ENCODE results near the gene FBXO40. TPM values are rescaled to one million over a fixed set of nuclear protein-coding genes. Genes with fewer than 3 reads are reported as not detected.

Gene FBXO40
- total and polyA plus RNA-seq, 3 experiments from 2014 or later, result not detected

GRCh38 chr3:121627211-121627610, 34.0 kb downstream of the FBXO40 start:
- CTCF ChIA-PET, result no interaction called here
- H3K27ac Mint-ChIP-seq, result no peak overlapping the region
- Histone ChIP-seq H3K4me1 (ENCODE audit: insufficient read depth, low read length) (no peaks in the 10 kb centered on the region), H3K36me3 (ENCODE audit: insufficient read depth, low read length) (peaks cover 12% of the 10 kb centered on the region), H3K9me3 (ENCODE audit: low read length) (no peaks in the 10 kb centered on the region), H3K27me3 (ENCODE audit: insufficient read depth, low read length, poor library complexity, severe bottlenecking) (no peaks in the 10 kb centered on the region), H3K4me3 (ENCODE audit: low read length) (no peak overlapping the region), H3K27ac (ENCODE audit: low read depth, low read length) (no peak overlapping the region)
- POLR2A ChIA-PET, result no interaction called here
- H3K4me1 Mint-ChIP-seq, result peaks cover 0 to 2% (median 0%) of the 10 kb centered on the region in 3 donors
- H3K27me3 Mint-ChIP-seq, result no peaks in the 10 kb centered on the region
- no peak for DNase-seq
- peaks cover 12 to 36% (median 25%) of the 10 kb centered on the region in 3 donors for H3K36me3 Mint-ChIP-seq
- no peaks in the 10 kb centered on the region for H3K9me3 Mint-ChIP-seq
- H3K4me3 Mint-ChIP-seq, result no peak overlapping the region

GRCh38 chr3:121627622-121628021, 34.4 kb downstream of the FBXO40 start:
- peaks cover 12 to 40% (median 29%) of the 10 kb centered on the region in 3 donors for H3K36me3 Mint-ChIP-seq
- no peak overlapping the region for H3K27ac Mint-ChIP-seq
- H3K27me3 Mint-ChIP-seq, result no peaks in the 10 kb centered on the region
- H3K9me3 ChIP-seq (ENCODE audit: low read length), result no peaks in the 10 kb centered on the region
- peaks cover 0 to 2% (median 0%) of the 10 kb centered on the region in 3 donors for H3K4me1 Mint-ChIP-seq
- no peak overlapping the region for H3K4me3 ChIP-seq (ENCODE audit: low read length)
- H3K36me3 ChIP-seq (ENCODE audit: insufficient read depth, low read length), result peaks cover 13% of the 10 kb centered on the region
- no peaks in the 10 kb centered on the region for H3K4me1 ChIP-seq (ENCODE audit: insufficient read depth, low read length)
- H3K4me3 Mint-ChIP-seq, result no peak overlapping the region
- H3K9me3 Mint-ChIP-seq, result no peaks in the 10 kb centered on the region
- ChIA-PET POLR2A (no interaction called here), CTCF (no interaction called here)
- no peak for DNase-seq
- no peaks in the 10 kb centered on the region for H3K27me3 ChIP-seq (ENCODE audit: insufficient read depth, low read length, poor library complexity, severe bottlenecking)
- H3K27ac ChIP-seq (ENCODE audit: low read depth, low read length), result no peak overlapping the region

DNA sequence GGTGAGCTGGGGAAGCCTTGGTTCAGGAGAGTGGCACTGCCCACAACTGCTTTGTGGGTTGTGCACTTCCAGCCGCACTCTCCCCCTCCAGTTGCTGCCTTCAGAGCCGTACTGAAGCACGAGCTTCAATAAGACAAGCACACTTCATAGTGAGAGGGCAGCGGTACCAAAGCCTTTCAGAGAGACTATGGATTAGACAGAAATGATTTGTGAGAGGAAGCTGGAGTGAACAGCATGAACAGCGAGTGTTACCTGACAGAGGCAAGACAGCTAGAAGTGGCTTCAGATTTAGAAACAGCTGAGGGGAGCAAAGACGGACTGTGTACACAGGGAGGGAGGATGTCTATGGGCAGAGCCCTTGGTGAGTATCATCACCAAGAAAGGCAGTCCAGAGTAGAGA, 36.4 kb downstream of the FBXO40 start:
- ChIA-PET POLR2A (no interaction called here), CTCF (interaction anchor here (1.4 kb wide), 1 partner anchor 11 kb away, joined by 3 read pairs; no protein-coding TSS in a partner anchor)
- H3K27ac ChIP-seq (ENCODE audit: low read depth, low read length), result no peak overlapping the region
- Mint-ChIP-seq H3K4me3 (no peak overlapping the region), H3K9me3 (no peaks in the 10 kb centered on the region), H3K36me3 (peaks cover 19 to 60% (median 40%) of the 10 kb centered on the region in 3 donors), H3K27me3 (no peaks in the 10 kb centered on the region), H3K27ac (peak overlapping the region in 5 of 8 donors; percentile 24 to 75 (median 39)), H3K4me1 (peaks cover 0 to 6% (median 2%) of the 10 kb centered on the region in 3 donors)
- no peak overlapping the region for H3K4me3 ChIP-seq (ENCODE audit: low read length)
- no peak for DNase-seq
- H3K36me3 ChIP-seq (ENCODE audit: insufficient read depth, low read length), result peaks cover 30% of the 10 kb centered on the region
- H3K4me1 ChIP-seq (ENCODE audit: insufficient read depth, low read length), result no peaks in the 10 kb centered on the region
- H3K9me3 ChIP-seq (ENCODE audit: low read length), result no peaks in the 10 kb centered on the region
- H3K27me3 ChIP-seq (ENCODE audit: insufficient read depth, low read length, poor library complexity, severe bottlenecking), result no peaks in the 10 kb centered on the region

- peak overlapping the region in 4 of 8 donors; percentile 5 to 75 (median 31) for H3K27ac Mint-ChIP-seq
- Histone ChIP-seq H3K4me3 (ENCODE audit: low read length) (no peak overlapping the region), H3K36me3 (ENCODE audit: insufficient read depth, low read length) (peaks cover 38% of the 10 kb centered on the region), H3K4me1 (ENCODE audit: insufficient read depth, low read length) (no peaks in the 10 kb centered on the region), H3K9me3 (ENCODE audit: low read length) (no peaks in the 10 kb centered on the region), H3K27ac (ENCODE audit: low read depth, low read length) (no peak overlapping the region), H3K27me3 (ENCODE audit: insufficient read depth, low read length, poor library complexity, severe bottlenecking) (no peaks in the 10 kb centered on the region)
- H3K4me1 Mint-ChIP-seq, result peaks cover 0 to 6% (median 2%) of the 10 kb centered on the region in 3 donors
- H3K9me3 Mint-ChIP-seq, result no peaks in the 10 kb centered on the region
- POLR2A ChIA-PET, result interaction anchor here (0.6 kb wide), 1 partner anchor 1166 kb away, joined by 4 read pairs; no protein-coding TSS in a partner anchor
- no peak overlapping the region for H3K4me3 Mint-ChIP-seq
- no peaks in the 10 kb centered on the region for H3K27me3 Mint-ChIP-seq
- H3K36me3 Mint-ChIP-seq, result peaks cover 20 to 67% (median 42%) of the 10 kb centered on the region in 3 donors
- no peak for DNase-seq
- CTCF ChIA-PET, result no interaction called here
Observed at GRCh38 chr3:121630355-121630754, 37.2 kb downstream of the FBXO40 start.

DNA sequence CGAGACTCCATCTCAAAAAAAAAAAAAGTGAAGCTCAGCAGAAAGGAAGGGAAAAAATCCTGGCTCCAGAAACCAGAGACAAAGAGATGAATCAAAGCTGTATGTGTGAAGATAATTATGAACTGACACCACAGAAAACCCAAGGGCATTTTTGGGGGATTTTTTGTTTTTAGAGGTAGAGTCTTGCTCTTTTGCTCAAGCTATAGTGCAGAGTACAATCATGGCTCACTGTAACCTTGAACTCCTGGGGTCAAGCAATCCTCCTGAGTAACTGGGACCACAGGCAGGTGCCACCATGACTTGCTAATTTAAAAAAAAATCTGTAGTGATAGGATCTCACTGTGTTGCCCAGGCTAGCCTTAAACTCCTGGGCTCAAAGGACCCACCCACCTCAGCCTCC, 44.7 kb downstream of the FBXO40 start:
- H3K27ac Mint-ChIP-seq, result peak overlapping the region in 2 of 8 donors; percentile 77 to 91

DNA sequence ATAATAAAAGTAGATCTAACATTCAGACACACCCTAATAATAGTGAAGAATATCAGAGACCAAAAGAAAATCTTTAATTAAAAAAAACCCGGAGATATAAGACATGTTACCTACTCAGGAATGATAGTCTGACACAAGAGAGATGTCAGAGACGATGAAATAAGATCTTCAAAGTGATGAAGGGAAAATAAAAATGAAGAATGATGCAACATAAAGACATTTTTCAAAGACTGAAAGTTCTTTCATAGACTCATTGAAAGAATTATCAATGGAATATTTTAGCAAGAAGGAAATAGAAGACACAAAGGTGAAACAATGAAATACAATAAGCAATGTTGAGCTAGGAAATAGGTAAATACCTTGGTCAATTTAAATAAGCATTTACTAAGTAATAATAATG, 47.9 kb downstream of the FBXO40 start:
- no peaks in the 10 kb centered on the region for H3K9me3 Mint-ChIP-seq
- CTCF ChIA-PET, result no interaction called here
- Histone ChIP-seq H3K4me3 (ENCODE audit: low read length) (no peak overlapping the region), H3K9me3 (ENCODE audit: low read length) (no peaks in the 10 kb centered on the region), H3K4me1 (ENCODE audit: insufficient read depth, low read length) (no peaks in the 10 kb centered on the region), H3K27me3 (ENCODE audit: insufficient read depth, low read length, poor library complexity, severe bottlenecking) (no peaks in the 10 kb centered on the region), H3K27ac (ENCODE audit: low read depth, low read length) (no peak overlapping the region), H3K36me3 (ENCODE audit: insufficient read depth, low read length) (peaks cover 72% of the 10 kb centered on the region)
- peaks cover 18 to 92% (median 49%) of the 10 kb centered on the region in 3 donors for H3K36me3 Mint-ChIP-seq
- POLR2A ChIA-PET, result no interaction called here
- peak overlapping the region in 1 of 8 donors; percentile 7 for H3K27ac Mint-ChIP-seq
- no peak for DNase-seq
- peaks cover 18 to 25% (median 18%) of the 10 kb centered on the region in 3 donors for H3K4me1 Mint-ChIP-seq
- H3K4me3 Mint-ChIP-seq, result no peak overlapping the region
- H3K27me3 Mint-ChIP-seq, result no peaks in the 10 kb centered on the region

More for the DNA sequence above, 44.7 kb downstream of the FBXO40 start:
- Mint-ChIP-seq H3K27me3 (no peaks in the 10 kb centered on the region), H3K4me3 (no peak overlapping the region), H3K4me1 (peaks cover 12 to 28% (median 18%) of the 10 kb centered on the region in 3 donors), H3K9me3 (no peaks in the 10 kb centered on the region), H3K36me3 (peaks cover 32 to 97% (median 47%) of the 10 kb centered on the region in 3 donors)
- CTCF ChIA-PET, result no interaction called here
- POLR2A ChIA-PET, result no interaction called here
- H3K36me3 ChIP-seq (ENCODE audit: insufficient read depth, low read length), result peaks cover 75% of the 10 kb centered on the region
- H3K27me3 ChIP-seq (ENCODE audit: insufficient read depth, low read length, poor library complexity, severe bottlenecking), result no peaks in the 10 kb centered on the region
- no peak overlapping the region for H3K27ac ChIP-seq (ENCODE audit: low read depth, low read length)
- H3K4me3 ChIP-seq (ENCODE audit: low read length), result no peak overlapping the region
- H3K9me3 ChIP-seq (ENCODE audit: low read length), result no peaks in the 10 kb centered on the region
- H3K4me1 ChIP-seq (ENCODE audit: insufficient read depth, low read length), result no peaks in the 10 kb centered on the region
- no peak for DNase-seq

- Mint-ChIP-seq H3K9me3 (no peaks in the 10 kb centered on the region), H3K4me3 (no peak overlapping the region), H3K4me1 (peaks cover 23 to 32% (median 25%) of the 10 kb centered on the region in 3 donors), H3K36me3 (peaks cover 11 to 84% (median 42%) of the 10 kb centered on the region in 3 donors), H3K27ac (peak overlapping the region in 3 of 8 donors; percentile 1 to 64 (median 43)), H3K27me3 (no peaks in the 10 kb centered on the region)
- ChIA-PET CTCF (no interaction called here), POLR2A (interaction anchor here (0.7 kb wide), 1 partner anchor 107 kb away, joined by 5 read pairs; no protein-coding TSS in a partner anchor)
- no peak overlapping the region for H3K27ac ChIP-seq (ENCODE audit: low read depth, low read length)
- no peaks in the 10 kb centered on the region for H3K27me3 ChIP-seq (ENCODE audit: insufficient read depth, low read length, poor library complexity, severe bottlenecking)
- H3K4me3 ChIP-seq (ENCODE audit: low read length), result no peak overlapping the region
- H3K9me3 ChIP-seq (ENCODE audit: low read length), result no peaks in the 10 kb centered on the region
- no peak for DNase-seq
- H3K4me1 ChIP-seq (ENCODE audit: insufficient read depth, low read length), result no peaks in the 10 kb centered on the region
- H3K36me3 ChIP-seq (ENCODE audit: insufficient read depth, low read length), result peaks cover 55% of the 10 kb centered on the region
Observed at GRCh38 chr3:121642601-121643314, 49.6 kb downstream of the FBXO40 start.

GRCh38 chr3:121645054-121645453, 51.9 kb downstream of the FBXO40 start:
- H3K9me3 Mint-ChIP-seq, result no peaks in the 10 kb centered on the region
- Histone ChIP-seq H3K4me3 (ENCODE audit: low read length) (no peak overlapping the region), H3K9me3 (ENCODE audit: low read length) (no peaks in the 10 kb centered on the region), H3K27ac (ENCODE audit: low read depth, low read length) (no peak overlapping the region), H3K4me1 (ENCODE audit: insufficient read depth, low read length) (peaks cover 12% of the 10 kb centered on the region), H3K27me3 (ENCODE audit: insufficient read depth, low read length, poor library complexity, severe bottlenecking) (no peaks in the 10 kb centered on the region), H3K36me3 (ENCODE audit: insufficient read depth, low read length) (peaks cover 46% of the 10 kb centered on the region)
- H3K27me3 Mint-ChIP-seq, result no peaks in the 10 kb centered on the region
- no peak for DNase-seq
- ChIA-PET POLR2A (no interaction called here), CTCF (no interaction called here)
- H3K27ac Mint-ChIP-seq, result peak overlapping the region in 2 of 8 donors; percentile 5 to 69
- peaks cover 13 to 82% (median 38%) of the 10 kb centered on the region in 3 donors for H3K36me3 Mint-ChIP-seq
- H3K4me1 Mint-ChIP-seq, result peaks cover 30 to 45% (median 44%) of the 10 kb centered on the region in 3 donors
- no peak overlapping the region for H3K4me3 Mint-ChIP-seq

Data from CD8-positive, alpha-beta memory T cell (primary cell).